BJ (cell line): ENCODE data around the gene SYT3. TPM values are rescaled to one million over a fixed set of nuclear protein-coding genes. Genes with fewer than 3 reads are reported as not detected.

Source experiments
- CTCF ChIA-PET: fragments of 350-600 bp; formaldehyde crosslinking; extraction: SDS; loops from one replicate; lab custom pipeline; 2021; ENCODE audit warnings: antibody characterized with exemption, inconsistent platforms; lab: Yijun Ruan, JAX
- POLR2A ChIA-PET: fragments of 300-600 bp; sonication (Branson Sonifier 250); formaldehyde crosslinking; extraction: SDS; loops from one replicate; lab custom pipeline; 2021; ENCODE audit warnings: antibody characterized with exemption; lab: Charles Lee
- DNase-seq: peaks from one replicate; pipeline ENCODE4 v3.0.0-alpha.2; 2011; ENCODE audit warnings: low read depth
- H3K27me3 ChIP-seq: 2 replicates; pipeline ENCODE4 v1.6.0; 2011; ENCODE audit warnings: low read length; ENCODE audit not compliant: control insufficient read depth, insufficient read depth
- H3K36me3 ChIP-seq: 2 replicates; pipeline ENCODE4 v1.5.1; 2011; ENCODE audit warnings: low read length; ENCODE audit not compliant: control insufficient read depth, insufficient read depth
- H3K4me3 ChIP-seq: 2 replicates; pipeline ENCODE4 v1.5.1; 2011; ENCODE audit warnings: low read depth, mild to moderate bottlenecking, control low read depth, low read length
- CTCF ChIP-seq: IDR thresholded peaks from 2 replicates; pipeline ENCODE4 v1.5.1; 2011; ENCODE audit warnings: low read depth, mild to moderate bottlenecking, control low read depth, inconsistent platforms, low read length, moderate library complexity; ENCODE audit not compliant: insufficient read depth
- polyA plus RNA-seq: library from polyadenylated mRNA; depleted of rRNA; stranded (reverse); fragments of >200 nt; gene quantifications from 2 replicates; pipeline ENCODE4 v1.2.3, GENCODE V29; 2011

SYT3 gene
- polyA plus RNA-seq, 1 experiment, result 0.11 TPM

GRCh38 chr19:50678323-50678722 is 38.6 kb upstream of the SYT3 start:
- ChIA-PET POLR2A (no interaction called here), CTCF (no interaction called here)
- no peaks in the 10 kb centered on the region for H3K36me3 ChIP-seq
- H3K4me3 ChIP-seq, result no peak overlapping the region
- no peaks in the 10 kb centered on the region for H3K27me3 ChIP-seq
- no peak for TF ChIP-seq CTCF
- no peak for DNase-seq

GRCh38 chr19:50677636-50678035 is 38.0 kb upstream of the SYT3 start:
- Histone ChIP-seq H3K36me3 (no peaks in the 10 kb centered on the region), H3K27me3 (no peaks in the 10 kb centered on the region; the same call in 1 of the 2 replicates), H3K4me3 (no peak overlapping the region)
- no peak for TF ChIP-seq CTCF
- CTCF ChIA-PET, result no interaction called here
- no peak for DNase-seq
- POLR2A ChIA-PET, result no interaction called here

GRCh38 chr19:50676625-50677197 is 37.0 kb upstream of the SYT3 start:
- POLR2A ChIA-PET, result no interaction called here
- Histone ChIP-seq H3K36me3 (no peaks in the 10 kb centered on the region), H3K4me3 (no peak overlapping the region), H3K27me3 (no peaks in the 10 kb centered on the region; the same call in 1 of the 2 replicates)
- no peak for TF ChIP-seq CTCF
- DNase-seq, result no peak
- CTCF ChIA-PET, result no interaction called here

- TF ChIP-seq CTCF, result no peak
- Histone ChIP-seq H3K36me3 (no peaks in the 10 kb centered on the region), H3K27me3 (peaks cover 6% of the 10 kb centered on the region), H3K4me3 (no peak overlapping the region)
- DNase-seq, result no peak
- ChIA-PET POLR2A (no interaction called here), CTCF (interaction anchor here (1.0 kb wide), 1 partner anchor 111 kb away, joined by 3 read pairs; no protein-coding TSS in a partner anchor)
Observed at GRCh38 chr19:50673118-50673517, 33.4 kb upstream of the SYT3 start.

GRCh38 chr19:50670102-50670380 is 30.4 kb upstream of the SYT3 start:
- Histone ChIP-seq H3K36me3 (no peaks in the 10 kb centered on the region), H3K27me3 (peaks cover 16% of the 10 kb centered on the region), H3K4me3 (no peak overlapping the region)
- ChIA-PET CTCF (interaction anchor here (0.6 to 2.9 kb wide), 27 partner anchors 10 to 252 kb away, joined by 3 to 21 read pairs (median 6); partner anchors contain the start of gene CLEC11A), POLR2A (no interaction called here)
- no peak for TF ChIP-seq CTCF
- no peak for DNase-seq
